K562 (cell line): ENCODE results near the gene CMTM1. TPM values are rescaled to one million over a fixed set of nuclear protein-coding genes. Genes with fewer than 3 reads are reported as not detected.

ENCODE experiments used
- CTBP1 ChIP-seq: fragments of 450-650 bp; IDR thresholded peaks from 2 replicates; pipeline ENCODE4 v1.6.1; 2016; ENCODE audit warnings: borderline replicate concordance
- EHMT2 ChIP-seq: fragments of 450-650 bp; IDR thresholded peaks from 2 replicates; pipeline ENCODE4 v1.6.1; 2018; ENCODE audit warnings: antibody characterized with exemption
- FIP1L1 ChIP-seq: fragments of 200-400 bp; formaldehyde crosslinking; IDR thresholded peaks from 2 replicates; pipeline ENCODE4 v1.6.1; 2018; ENCODE audit warnings: mild to moderate bottlenecking, low read depth, low read length; ENCODE audit not compliant: poor library complexity, severe bottlenecking
- HES1 ChIP-seq: fragments of 450-650 bp; IDR thresholded peaks from 2 replicates; pipeline ENCODE4 v1.6.1; 2016; ENCODE audit warnings: low read depth, mild to moderate bottlenecking, moderate library complexity
- HSF4 ChIP-seq: fragments of 250-450 bp; sonication (Bioruptor Pico); IDR thresholded peaks from 2 replicates; pipeline ENCODE4 v2.1.2; 2022; ENCODE audit warnings: mild to moderate bottlenecking, moderate library complexity, borderline replicate concordance
- KDM5B ChIP-seq: fragments of 200-600 bp; sonication (generic); IDR thresholded peaks from 2 replicates; pipeline ENCODE4 v1.6.1; 2012; ENCODE audit warnings: low read depth, mild to moderate bottlenecking, moderate library complexity, low read length, control low read depth, inconsistent platforms; ENCODE audit not compliant: insufficient replicate concordance
- L3MBTL2 ChIP-seq: fragments of 450-650 bp; IDR thresholded peaks from 2 replicates; pipeline ENCODE4 v1.6.1; 2016; ENCODE audit warnings: mild to moderate bottlenecking, moderate library complexity
- ZEB2 ChIP-seq: fragments of 450-650 bp; IDR thresholded peaks from 2 replicates; pipeline ENCODE4 v1.6.1; 2016
- ZNF592 ChIP-seq: fragments of 450-650 bp; IDR thresholded peaks from 2 replicates; pipeline ENCODE4 v1.6.1; 2017; ENCODE audit warnings: antibody characterized with exemption, mild to moderate bottlenecking
- polyA plus RNA-seq, 8 experiments: library from polyadenylated mRNA; depleted of rRNA in 4 of 8; stranded (reverse) in 5 of 8; unstranded in 3 of 8; fragments of >200 nt; fragmentation: Nextera tagmentation in 2 of 8; fragmentation: Illumina TruSeq in 1 of 8; extraction: Ambion mirVana in 2 of 8; extraction: Trizol in 1 of 8; gene quantifications; 2 replicates each; pipeline versions ENCODE4 v1.2.1 to v1.2.3, GENCODE V29; 2011 to 2014; ENCODE audit warnings: inconsistent platforms in 1 of 8, missing spikeins in 1 of 8
- total RNA-seq, 7 experiments: library from RNA; depleted of rRNA in 6 of 7; stranded (reverse); fragments of >200 nt in 6 of 7; fragmentation: Illumina TruSeq in 2 of 7; extraction: Trizol in 2 of 7; gene quantifications; 2 replicates each; pipeline versions ENCODE4 v1.2.1 to v1.2.3, GENCODE V29; 2011 to 2021; ENCODE audit warnings: low replicate concordance in 1 of 7
- TF ChIP-seq, protein P1 (sequence below), 2 experiments: IDR thresholded peaks; 2 replicates each; pipeline ENCODE4 v1.6.1; 2012; ENCODE audit warnings: improper control_type of control experiment in 2 of 2, low read depth in 2 of 2, low read length in 2 of 2, borderline replicate concordance in 1 of 2
- TF ChIP-seq, protein P2 (sequence below): fragments of 450-650 bp; conservative IDR thresholded peaks from 2 replicates; pipeline ENCODE4 v1.6.1; 2016; ENCODE audit warnings: missing genetic modification characterization, low read depth, mild to moderate bottlenecking, missing compliant biosample characterization, moderate library complexity
- TF ChIP-seq, protein P3 (sequence below): sonication (generic); formaldehyde crosslinking; IDR thresholded peaks from 2 replicates; pipeline ENCODE4 v1.8.0; 2022; ENCODE audit warnings: missing genetic modification reagents, mild to moderate bottlenecking, moderate library complexity, borderline replicate concordance
- TF ChIP-seq, protein P4 (sequence below): fragments of 450-650 bp; IDR thresholded peaks from 2 replicates; pipeline ENCODE4 v1.6.1; 2016; ENCODE audit warnings: antibody characterized with exemption
- TF ChIP-seq, protein P5 (sequence below): fragments of 450-650 bp; formaldehyde crosslinking; IDR thresholded peaks from 2 replicates; pipeline ENCODE4 v1.4.0; 2020; ENCODE audit warnings: mild to moderate bottlenecking, moderate library complexity

The CMTM1 gene
- total and polyA plus RNA-seq, 9 of the 15 experiments (the other 6 are each of a cell fraction or from before 2014, with no cell fraction given) = 0.25 to 2.6 (median 1.1) TPM; not detected in 2

GRCh38 chr16:66551348-66551759, 14.9 kb upstream of the CMTM1 start (continued):
- TF ChIP-seq KDM5B (peak; percentile 47), FIP1L1 (no peak), ZEB2 (0 out of 2 replicates have a peak, but pooled peaks have one; percentile 33), HSF4 (CRISPR knock-in tag) (no peak), EHMT2 (0 out of 2 replicates have a peak, but pooled peaks have one; percentile 28), CTBP1 (peak; percentile 63), HES1 (no peak), L3MBTL2 (0 out of 2 replicates have a peak, but pooled peaks have one; percentile 59), ZNF592 (peak; percentile 63)
- TF ChIP-seq, protein P1, sequence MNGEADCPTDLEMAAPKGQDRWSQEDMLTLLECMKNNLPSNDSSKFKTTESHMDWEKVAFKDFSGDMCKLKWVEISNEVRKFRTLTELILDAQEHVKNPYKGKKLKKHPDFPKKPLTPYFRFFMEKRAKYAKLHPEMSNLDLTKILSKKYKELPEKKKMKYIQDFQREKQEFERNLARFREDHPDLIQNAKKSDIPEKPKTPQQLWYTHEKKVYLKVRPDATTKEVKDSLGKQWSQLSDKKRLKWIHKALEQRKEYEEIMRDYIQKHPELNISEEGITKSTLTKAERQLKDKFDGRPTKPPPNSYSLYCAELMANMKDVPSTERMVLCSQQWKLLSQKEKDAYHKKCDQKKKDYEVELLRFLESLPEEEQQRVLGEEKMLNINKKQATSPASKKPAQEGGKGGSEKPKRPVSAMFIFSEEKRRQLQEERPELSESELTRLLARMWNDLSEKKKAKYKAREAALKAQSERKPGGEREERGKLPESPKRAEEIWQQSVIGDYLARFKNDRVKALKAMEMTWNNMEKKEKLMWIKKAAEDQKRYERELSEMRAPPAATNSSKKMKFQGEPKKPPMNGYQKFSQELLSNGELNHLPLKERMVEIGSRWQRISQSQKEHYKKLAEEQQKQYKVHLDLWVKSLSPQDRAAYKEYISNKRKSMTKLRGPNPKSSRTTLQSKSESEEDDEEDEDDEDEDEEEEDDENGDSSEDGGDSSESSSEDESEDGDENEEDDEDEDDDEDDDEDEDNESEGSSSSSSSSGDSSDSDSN (IDR thresholded peaks at IDR 0.05; ENCODE audit: borderline replicate concordance in 1 of 2, low read depth in 2 of 2, low read length in 2 of 2) = 0 out of 4 replicates have a peak, but pooled peaks of 1 of the 2 experiments have one; percentile 20
- TF ChIP-seq, protein P2, sequence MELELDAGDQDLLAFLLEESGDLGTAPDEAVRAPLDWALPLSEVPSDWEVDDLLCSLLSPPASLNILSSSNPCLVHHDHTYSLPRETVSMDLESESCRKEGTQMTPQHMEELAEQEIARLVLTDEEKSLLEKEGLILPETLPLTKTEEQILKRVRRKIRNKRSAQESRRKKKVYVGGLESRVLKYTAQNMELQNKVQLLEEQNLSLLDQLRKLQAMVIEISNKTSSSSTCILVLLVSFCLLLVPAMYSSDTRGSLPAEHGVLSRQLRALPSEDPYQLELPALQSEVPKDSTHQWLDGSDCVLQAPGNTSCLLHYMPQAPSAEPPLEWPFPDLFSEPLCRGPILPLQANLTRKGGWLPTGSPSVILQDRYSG = peak; percentile 55; the same call in 1 of the 2 replicates
- TF ChIP-seq, protein P3, sequence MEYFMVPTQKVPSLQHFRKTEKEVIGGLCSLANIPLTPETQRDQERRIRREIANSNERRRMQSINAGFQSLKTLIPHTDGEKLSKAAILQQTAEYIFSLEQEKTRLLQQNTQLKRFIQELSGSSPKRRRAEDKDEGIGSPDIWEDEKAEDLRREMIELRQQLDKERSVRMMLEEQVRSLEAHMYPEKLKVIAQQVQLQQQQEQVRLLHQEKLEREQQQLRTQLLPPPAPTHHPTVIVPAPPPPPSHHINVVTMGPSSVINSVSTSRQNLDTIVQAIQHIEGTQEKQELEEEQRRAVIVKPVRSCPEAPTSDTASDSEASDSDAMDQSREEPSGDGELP (CRISPR knock-in tag) = no peak
- TF ChIP-seq, protein P4, sequence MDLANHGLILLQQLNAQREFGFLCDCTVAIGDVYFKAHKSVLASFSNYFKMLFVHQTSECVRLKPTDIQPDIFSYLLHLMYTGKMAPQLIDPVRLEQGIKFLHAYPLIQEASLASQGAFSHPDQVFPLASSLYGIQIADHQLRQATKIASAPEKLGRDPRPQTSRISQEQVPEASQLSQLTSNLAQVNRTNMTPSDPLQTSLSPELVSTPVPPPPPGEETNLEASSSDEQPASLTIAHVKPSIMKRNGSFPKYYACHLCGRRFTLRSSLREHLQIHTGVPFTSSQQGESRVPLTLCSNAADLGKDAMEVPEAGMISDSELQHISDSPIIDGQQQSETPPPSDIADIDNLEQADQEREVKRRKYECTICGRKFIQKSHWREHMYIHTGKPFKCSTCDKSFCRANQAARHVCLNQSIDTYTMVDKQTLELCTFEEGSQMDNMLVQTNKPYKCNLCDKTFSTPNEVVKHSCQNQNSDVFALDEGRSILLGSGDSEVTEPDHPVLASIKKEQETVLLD = 0 out of 2 replicates have a peak, but pooled peaks have one; percentile 32
- TF ChIP-seq, protein P5, sequence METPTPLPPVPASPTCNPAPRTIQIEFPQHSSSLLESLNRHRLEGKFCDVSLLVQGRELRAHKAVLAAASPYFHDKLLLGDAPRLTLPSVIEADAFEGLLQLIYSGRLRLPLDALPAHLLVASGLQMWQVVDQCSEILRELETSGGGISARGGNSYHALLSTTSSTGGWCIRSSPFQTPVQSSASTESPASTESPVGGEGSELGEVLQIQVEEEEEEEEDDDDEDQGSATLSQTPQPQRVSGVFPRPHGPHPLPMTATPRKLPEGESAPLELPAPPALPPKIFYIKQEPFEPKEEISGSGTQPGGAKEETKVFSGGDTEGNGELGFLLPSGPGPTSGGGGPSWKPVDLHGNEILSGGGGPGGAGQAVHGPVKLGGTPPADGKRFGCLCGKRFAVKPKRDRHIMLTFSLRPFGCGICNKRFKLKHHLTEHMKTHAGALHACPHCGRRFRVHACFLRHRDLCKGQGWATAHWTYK (CRISPR knock-in tag) = no peak
